ENCODE results near the gene TNFSF13B. TPM values are rescaled to one million over a fixed set of nuclear protein-coding genes. Genes with fewer than 3 reads are reported as not detected.

Gene TNFSF13B
- polyA plus RNA-seq, 1 of the 3 experiments (the other 2 are of a cell fraction): 0.03 TPM

- Histone ChIP-seq H4K20me1 (ENCODE audit: insufficient read depth) (peaks cover 36% of the 10 kb centered on the region), H3K4me3 (ENCODE audit: low read depth in 2 of 2, low read length in 1 of 2) (no peak overlapping the region; a peak in 1 of 4 replicates), H3K36me3 (replicated peaks in 1 of 2; ENCODE audit: control insufficient read depth in 1 of 2, insufficient read depth in 2 of 2, low read length in 1 of 2) (peaks cover 6 to 15% of the 10 kb centered on the region in 2 experiments), H3K9me2 (no peaks in the 10 kb centered on the region), H3K4me2 (no peak overlapping the region), H3K27ac (ENCODE audit: low read depth in 2 of 2, low read length in 1 of 2) (peak overlapping the region in 1 of 2 experiments; percentile 89; a peak in 2 of 4 replicates), H3F3A (replicated peaks; ENCODE audit: insufficient read depth) (no peaks in the 10 kb centered on the region), H3K27me3 (ENCODE audit: insufficient read depth) (no peaks in the 10 kb centered on the region), H3K9me3 (no peaks in the 10 kb centered on the region), H3K9ac (no peak overlapping the region), H2AFZ (ENCODE audit: low read depth) (no peak overlapping the region), H3K79me2 (ENCODE audit: insufficient read depth) (peaks cover 72% of the 10 kb centered on the region), H3K4me1 (ENCODE audit: control insufficient read depth in 1 of 2, insufficient read depth in 2 of 2, low read depth in 1 of 2, low read length in 1 of 2) (peaks cover 15 to 18% of the 10 kb centered on the region in 2 experiments; a peak in 3 of 4 replicates)
- peak; percentile 60 for DNase-seq
- TF ChIP-seq SMC3 (IDR thresholded peaks at IDR 0.05; ENCODE audit: low read depth, low read length) (no peak), CTCF (IDR thresholded peaks at IDR 0.05) (no peak), GATA2 (CRISPR knock-in tag; IDR thresholded peaks at IDR 0.05) (peak; percentile 49), RAD21 (IDR thresholded peaks at IDR 0.05; ENCODE audit: low read length) (0 out of 2 replicates have a peak, but pooled peaks have one; percentile 2), MXI1 (IDR thresholded peaks at IDR 0.05; ENCODE audit: low read depth, low read length) (peak; percentile 77), RCOR1 (IDR thresholded peaks at IDR 0.05; ENCODE audit: low read length) (peak; percentile 5; the same call in 1 of the 2 replicates), RFX5 (IDR thresholded peaks at IDR 0.05; ENCODE audit: low read length) (no peak), YY1 (IDR thresholded peaks at IDR 0.05; ENCODE audit: low read depth) (no peak), EP300 (IDR thresholded peaks at IDR 0.05; ENCODE audit: borderline replicate concordance in 1 of 2, low read depth in 1 of 2, low read length in 1 of 2) (peak in 1 of 2 experiments; percentile 31; a peak in 1 of 4 replicates)
- ChIA-PET CTCF (interaction anchor here (0.8 to 1.2 kb wide), 2 partner anchors 11 to 669 kb away, joined by 3 to 7 read pairs; partner anchors contain the start of gene LIG4), POLR2A (interaction anchor here (1.0 kb wide), 1 partner anchor 11 kb away, joined by 4 read pairs; the partner anchor contains the start of gene LIG4)
- 13% methylated on average over 1 of the region's 1 CpG for WGBS (ENCODE audit: low lambda C conversion rate)
Observed at GRCh38 chr13:108226184-108226583, 43.3 kb upstream of the TNFSF13B start.

GRCh38 chr13:108227651-108228272 is 41.8 kb upstream of the TNFSF13B start:
- POLR2A ChIA-PET: no interaction called here
- Histone ChIP-seq H4K20me1 (ENCODE audit: insufficient read depth) (peaks cover 36% of the 10 kb centered on the region), H3K4me3 (ENCODE audit: low read depth in 2 of 2, low read length in 1 of 2) (no peak overlapping the region), H3K27me3 (ENCODE audit: insufficient read depth) (no peaks in the 10 kb centered on the region), H3K27ac (ENCODE audit: low read depth in 2 of 2, low read length in 1 of 2) (no peak overlapping the region), H2AFZ (ENCODE audit: low read depth) (no peak overlapping the region), H3K9me2 (no peaks in the 10 kb centered on the region; the same call in 1 of the 2 replicates), H3K9ac (no peak overlapping the region), H3K4me1 (ENCODE audit: control insufficient read depth in 1 of 2, insufficient read depth in 2 of 2, low read depth in 1 of 2, low read length in 1 of 2) (peaks cover 15 to 18% of the 10 kb centered on the region in 2 experiments; a peak in 3 of 4 replicates), H3K9me3 (no peaks in the 10 kb centered on the region), H3K36me3 (replicated peaks in 1 of 2; ENCODE audit: control insufficient read depth in 1 of 2, insufficient read depth in 2 of 2, low read length in 1 of 2) (peaks cover 6 to 13% of the 10 kb centered on the region in 2 experiments), H3K4me2 (no peak overlapping the region), H3F3A (replicated peaks; ENCODE audit: insufficient read depth) (no peaks in the 10 kb centered on the region), H3K79me2 (ENCODE audit: insufficient read depth) (peaks cover 67% of the 10 kb centered on the region)
- CTCF ChIA-PET: interaction anchor here (0.6 to 1.0 kb wide), 4 partner anchors 13 to 278 kb away, joined by 3 read pairs; no protein-coding TSS in a partner anchor
- DNase-seq: peak; percentile 22
- WGBS (ENCODE audit: low lambda C conversion rate): 98% methylated on average over 1 of the region's 1 CpG
- TF ChIP-seq YY1 (IDR thresholded peaks at IDR 0.05; ENCODE audit: low read depth): no peak
- no peak for TF ChIP-seq POLR2AphosphoS5 (IDR thresholded peaks at IDR 0.05; ENCODE audit: low read depth, low read length)
- TF ChIP-seq PBX3 (IDR thresholded peaks at IDR 0.05): no peak
- TF ChIP-seq JUND (IDR thresholded peaks at IDR 0.05): no peak
- TF ChIP-seq IRF3 (IDR thresholded peaks at IDR 0.05; ENCODE audit: low read depth, low read length): no peak
- TF ChIP-seq USF1 (IDR thresholded peaks at IDR 0.05; ENCODE audit: borderline replicate concordance, low read depth): no peak
- TF ChIP-seq CTCF (IDR thresholded peaks at IDR 0.05): peak; percentile 89
- TF ChIP-seq NFIC (IDR thresholded peaks at IDR 0.05; ENCODE audit: borderline replicate concordance): no peak
- TF ChIP-seq GABPA (IDR thresholded peaks at IDR 0.05; ENCODE audit: low read depth): no peak
- TF ChIP-seq FOXJ3 (CRISPR knock-in tag; IDR thresholded peaks at IDR 0.05): no peak
